Brain microvascular endothelial cell (primary cell): Measurements from ENCODE around the gene SLC22A23.

ENCODE experiments used
- DNase-seq: peaks from one replicate; pipeline ENCODE4 v3.0.0-alpha.2; 2020
- H3K27ac ChIP-seq: fragments of 250-450 bp; sonication (Bioruptor Pico); 2 replicates; pipeline ENCODE4 v1.5.1; 2020; ENCODE audit warnings: mild to moderate bottlenecking, moderate library complexity
- H3K27me3 ChIP-seq: fragments of 250-450 bp; sonication (Bioruptor Pico); replicated peaks from 2 replicates; pipeline ENCODE4 v1.5.1; 2020; ENCODE audit warnings: mild to moderate bottlenecking
- H3K36me3 ChIP-seq: fragments of 250-450 bp; sonication (Bioruptor Pico); replicated peaks from 2 replicates; pipeline ENCODE4 v1.5.1; 2020; ENCODE audit warnings: mild to moderate bottlenecking
- H3K4me3 ChIP-seq: 2 replicates; pipeline ENCODE4 v1.5.1; 2011; ENCODE audit warnings: low read depth, mild to moderate bottlenecking, control low read depth, low read length, moderate library complexity
- in situ Hi-C: cut with HindIII; loops from 2 replicates; pipeline ENCODE4 v1.10.0; 2017; ENCODE audit warnings: low sequenced_read_pairs, low pct_ligation_motif_present
- TF ChIP-seq, protein P1 (sequence below): IDR thresholded peaks from 2 replicates; pipeline ENCODE4 v1.5.1; 2011; ENCODE audit warnings: low read depth, mild to moderate bottlenecking, moderate library complexity, low read length, control low read depth, inconsistent platforms; ENCODE audit errors: missing control alignments

The SLC22A23 gene

GRCh38 chr6:3363296-3364025 is 93.4 kb downstream of the SLC22A23 start:
- TF ChIP-seq, protein P1, sequence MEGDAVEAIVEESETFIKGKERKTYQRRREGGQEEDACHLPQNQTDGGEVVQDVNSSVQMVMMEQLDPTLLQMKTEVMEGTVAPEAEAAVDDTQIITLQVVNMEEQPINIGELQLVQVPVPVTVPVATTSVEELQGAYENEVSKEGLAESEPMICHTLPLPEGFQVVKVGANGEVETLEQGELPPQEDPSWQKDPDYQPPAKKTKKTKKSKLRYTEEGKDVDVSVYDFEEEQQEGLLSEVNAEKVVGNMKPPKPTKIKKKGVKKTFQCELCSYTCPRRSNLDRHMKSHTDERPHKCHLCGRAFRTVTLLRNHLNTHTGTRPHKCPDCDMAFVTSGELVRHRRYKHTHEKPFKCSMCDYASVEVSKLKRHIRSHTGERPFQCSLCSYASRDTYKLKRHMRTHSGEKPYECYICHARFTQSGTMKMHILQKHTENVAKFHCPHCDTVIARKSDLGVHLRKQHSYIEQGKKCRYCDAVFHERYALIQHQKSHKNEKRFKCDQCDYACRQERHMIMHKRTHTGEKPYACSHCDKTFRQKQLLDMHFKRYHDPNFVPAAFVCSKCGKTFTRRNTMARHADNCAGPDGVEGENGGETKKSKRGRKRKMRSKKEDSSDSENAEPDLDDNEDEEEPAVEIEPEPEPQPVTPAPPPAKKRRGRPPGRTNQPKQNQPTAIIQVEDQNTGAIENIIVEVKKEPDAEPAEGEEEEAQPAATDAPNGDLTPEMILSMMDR: no peak
- no peaks in the 10 kb centered on the region for H3K27me3 ChIP-seq
- no peak for DNase-seq

DNA sequence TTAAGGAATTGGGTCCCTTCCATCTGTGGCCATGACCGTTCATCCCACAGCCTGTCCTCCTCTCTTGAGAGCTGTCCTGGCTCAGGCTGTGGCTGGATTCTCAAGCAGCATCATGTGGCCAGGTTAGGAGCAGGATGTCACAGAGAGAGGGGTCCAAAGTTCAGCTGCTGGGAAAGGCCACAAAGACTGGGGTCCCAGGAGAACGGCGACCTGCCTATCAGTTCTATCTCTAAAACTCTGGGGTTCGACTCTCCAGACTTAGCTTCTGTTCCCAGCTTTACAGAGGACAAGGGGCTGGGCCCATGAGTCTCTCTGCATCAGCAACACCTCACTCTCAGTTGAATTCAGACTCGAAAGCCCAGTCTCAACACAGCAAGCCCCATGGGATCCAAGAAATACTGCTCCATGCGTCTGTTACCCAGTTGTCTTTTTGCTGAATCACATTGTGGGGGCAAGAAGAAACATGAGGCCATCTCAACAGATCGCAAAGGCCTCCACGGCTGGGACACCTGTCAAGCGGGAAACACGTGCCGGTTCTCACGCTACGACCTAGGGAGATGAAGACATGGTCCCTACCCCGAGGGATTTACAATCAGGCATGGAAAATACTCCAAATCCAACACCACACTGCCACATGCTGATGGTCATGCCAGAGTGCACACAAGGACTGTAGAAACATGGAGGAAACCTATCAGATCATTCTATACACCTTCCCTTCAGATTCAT is 95.4 kb downstream of the SLC22A23 start:
- TF ChIP-seq, protein P1: no peak
- in situ Hi-C loops: no loop called here
- no peaks in the 10 kb centered on the region for H3K36me3 ChIP-seq
- no peaks in the 10 kb centered on the region for H3K27me3 ChIP-seq
- no peak overlapping the region for H3K4me3 ChIP-seq
- H3K27ac ChIP-seq: no peak overlapping the region
- DNase-seq: no peak

More at GRCh38 chr6:3363296-3364025, 93.4 kb downstream of the SLC22A23 start:
- Histone ChIP-seq H3K36me3 (no peaks in the 10 kb centered on the region), H3K27ac (no peak overlapping the region), H3K4me3 (no peak overlapping the region)
- in situ Hi-C loops: no loop called here

- no peak overlapping the region for H3K27ac ChIP-seq
- in situ Hi-C loops: no loop called here
- DNase-seq: no peak
- TF ChIP-seq, protein P1: no peak
- no peak overlapping the region for H3K4me3 ChIP-seq
- no peaks in the 10 kb centered on the region for H3K36me3 ChIP-seq
- no peaks in the 10 kb centered on the region for H3K27me3 ChIP-seq
Measured at GRCh38 chr6:3360727-3361045, 96.2 kb downstream of the SLC22A23 start.

DNA sequence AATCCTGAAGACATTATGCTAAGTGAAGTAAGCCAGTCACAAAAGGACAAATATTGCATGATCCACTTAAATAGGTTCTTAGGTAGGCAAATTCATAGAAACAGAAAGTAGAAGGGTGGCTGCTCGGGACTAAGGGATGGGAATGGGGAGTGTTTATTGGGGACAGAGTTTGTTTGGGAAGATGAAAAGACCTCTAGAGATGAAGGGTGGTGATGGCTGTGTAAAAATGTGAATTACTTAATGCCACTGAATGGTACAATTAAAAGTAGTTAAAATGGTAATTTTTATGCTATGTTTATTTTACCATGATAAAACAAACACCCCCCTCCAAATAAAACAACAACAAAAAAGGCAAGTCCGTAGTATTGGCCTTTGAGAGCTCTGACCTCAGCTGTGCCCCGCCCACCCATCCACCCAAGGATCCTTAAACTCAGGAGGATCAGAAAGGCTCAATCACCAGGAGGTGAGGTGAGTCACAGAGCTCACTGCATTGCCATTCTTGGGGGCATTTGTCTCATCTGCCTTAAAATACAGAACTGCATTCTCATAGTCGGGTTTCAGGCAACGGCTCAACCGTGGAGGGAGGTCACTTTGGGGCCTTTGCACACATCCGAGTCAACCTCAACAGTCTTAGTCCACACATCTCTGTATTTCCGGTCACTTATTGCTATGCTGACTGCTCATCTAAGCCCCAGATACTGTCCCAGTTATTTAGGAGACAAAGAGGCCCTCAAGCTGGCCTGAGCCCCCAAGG is 96.7 kb downstream of the SLC22A23 start:
- Histone ChIP-seq H3K36me3 (no peaks in the 10 kb centered on the region), H3K4me3 (no peak overlapping the region), H3K27ac (no peak overlapping the region), H3K27me3 (no peaks in the 10 kb centered on the region)
- TF ChIP-seq, protein P1: no peak
- in situ Hi-C loops: no loop called here
- no peak for DNase-seq

GRCh38 chr6:3359101-3359752 is 97.6 kb downstream of the SLC22A23 start:
- in situ Hi-C loops: no loop called here
- TF ChIP-seq, protein P1: no peak
- no peaks in the 10 kb centered on the region for H3K27me3 ChIP-seq
- no peaks in the 10 kb centered on the region for H3K36me3 ChIP-seq
- H3K27ac ChIP-seq: no peak overlapping the region
- no peak overlapping the region for H3K4me3 ChIP-seq
- DNase-seq: no peak
